Measurements from ENCODE around the gene SYF2. TPM values are rescaled to one million over a fixed set of nuclear protein-coding genes. Genes with fewer than 3 reads are reported as not detected.

The SYF2 gene
- total RNA-seq, 6 experiments from 2014 or later, result 11.0 to 21.8 (median 16.8) TPM

GRCh38 chr1:25206201-25206600, 26.1 kb downstream of the SYF2 start:
- no peak overlapping the region for H3K27ac ChIP-seq
- ATAC-seq (no peak), DNase-seq (no peak)
- no peaks in the 10 kb centered on the region for H3K36me3 ChIP-seq
- H3K9me3 ChIP-seq, result no peaks in the 10 kb centered on the region
- H3K27me3 ChIP-seq, result no peaks in the 10 kb centered on the region
- H3K4me3 ChIP-seq, result no peak overlapping the region
- WGBS (ENCODE audit: insufficient coverage, low coverage, low lambda C conversion rate, missing lambda C conversion rate), result 70% methylated on average over 2 of the region's 5 CpGs
- no peaks in the 10 kb centered on the region for H3K4me1 ChIP-seq
- TF ChIP-seq, protein P1, sequence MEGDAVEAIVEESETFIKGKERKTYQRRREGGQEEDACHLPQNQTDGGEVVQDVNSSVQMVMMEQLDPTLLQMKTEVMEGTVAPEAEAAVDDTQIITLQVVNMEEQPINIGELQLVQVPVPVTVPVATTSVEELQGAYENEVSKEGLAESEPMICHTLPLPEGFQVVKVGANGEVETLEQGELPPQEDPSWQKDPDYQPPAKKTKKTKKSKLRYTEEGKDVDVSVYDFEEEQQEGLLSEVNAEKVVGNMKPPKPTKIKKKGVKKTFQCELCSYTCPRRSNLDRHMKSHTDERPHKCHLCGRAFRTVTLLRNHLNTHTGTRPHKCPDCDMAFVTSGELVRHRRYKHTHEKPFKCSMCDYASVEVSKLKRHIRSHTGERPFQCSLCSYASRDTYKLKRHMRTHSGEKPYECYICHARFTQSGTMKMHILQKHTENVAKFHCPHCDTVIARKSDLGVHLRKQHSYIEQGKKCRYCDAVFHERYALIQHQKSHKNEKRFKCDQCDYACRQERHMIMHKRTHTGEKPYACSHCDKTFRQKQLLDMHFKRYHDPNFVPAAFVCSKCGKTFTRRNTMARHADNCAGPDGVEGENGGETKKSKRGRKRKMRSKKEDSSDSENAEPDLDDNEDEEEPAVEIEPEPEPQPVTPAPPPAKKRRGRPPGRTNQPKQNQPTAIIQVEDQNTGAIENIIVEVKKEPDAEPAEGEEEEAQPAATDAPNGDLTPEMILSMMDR (IDR thresholded peaks at IDR 0.05), result no peak
- no peak for TF ChIP-seq POLR2A (IDR thresholded peaks at IDR 0.05)
- intact Hi-C loops (cut with DNase I), result loop anchor here in 1 of 2 donors (10.0 kb wide), 1 partner anchor 91 kb away; no protein-coding TSS in a partner anchor

DNA sequence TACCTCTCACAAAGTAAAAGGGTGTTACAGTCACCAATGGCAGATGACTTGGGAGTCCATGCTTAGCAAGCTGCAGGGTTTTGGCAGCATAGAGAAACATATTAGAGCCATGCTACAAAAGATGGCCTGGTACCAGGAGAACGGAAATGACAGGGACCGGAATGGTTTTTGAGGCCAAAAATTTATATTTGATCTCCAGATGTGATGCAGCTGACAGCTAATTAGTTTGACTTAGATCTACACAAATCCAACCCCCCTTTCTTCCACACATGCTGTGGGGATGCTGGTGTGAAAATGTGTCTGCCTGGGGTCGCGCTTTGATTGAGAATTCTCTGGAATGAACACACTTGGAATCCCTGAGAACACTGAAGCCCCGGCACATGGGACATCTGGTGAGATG, 26.5 kb downstream of the SYF2 start:
- no peaks in the 10 kb centered on the region for H3K36me3 ChIP-seq
- H3K27me3 ChIP-seq, result no peaks in the 10 kb centered on the region
- H3K4me3 ChIP-seq, result no peak overlapping the region
- no peaks in the 10 kb centered on the region for H3K4me1 ChIP-seq
- intact Hi-C loops (cut with DNase I), result loop anchor here in 1 of 2 donors (10.0 kb wide), 1 partner anchor 91 kb away; no protein-coding TSS in a partner anchor
- no peak overlapping the region for H3K27ac ChIP-seq
- TF ChIP-seq, protein P1 (IDR thresholded peaks at IDR 0.05), result no peak
- no peak for TF ChIP-seq POLR2A (IDR thresholded peaks at IDR 0.05)
- no peak for DNase-seq
- 64% methylated on average over 2 of the region's 5 CpGs for WGBS (ENCODE audit: insufficient coverage, low coverage, low lambda C conversion rate, missing lambda C conversion rate)
- no peaks in the 10 kb centered on the region for H3K9me3 ChIP-seq
- no peak for ATAC-seq

DNA sequence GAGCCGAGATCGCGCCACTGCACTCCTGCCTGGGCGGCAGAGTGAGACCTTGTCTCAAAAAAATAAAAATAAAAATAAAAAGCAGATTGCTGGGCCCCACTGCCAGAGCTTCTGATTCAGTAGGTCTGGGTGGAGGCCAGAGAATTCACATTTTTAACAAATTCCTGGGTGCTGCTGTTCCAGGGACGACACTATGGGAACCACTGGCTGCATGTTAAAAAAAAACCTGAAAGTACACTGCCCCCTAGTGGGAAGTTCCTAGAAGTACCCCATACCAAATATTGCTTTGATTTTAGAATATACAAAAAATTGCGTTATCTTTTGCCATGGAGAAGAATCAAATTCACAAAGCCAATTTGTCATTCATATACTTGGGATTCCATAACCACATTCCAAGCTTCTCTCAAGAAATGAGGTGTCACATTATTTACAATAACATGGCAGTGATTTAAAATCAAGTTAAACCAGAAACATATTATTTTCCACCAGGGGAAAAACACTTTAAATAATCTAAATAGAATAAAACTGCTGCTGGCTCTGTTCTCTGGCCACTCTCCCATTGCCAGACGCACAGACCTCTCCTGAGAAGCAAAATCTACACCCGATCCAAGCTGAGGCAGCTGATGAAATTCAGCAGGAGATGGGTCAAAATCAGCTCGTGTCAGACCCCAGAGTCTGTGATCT, 27.4 kb downstream of the SYF2 start:
- ATAC-seq, result peak; percentile 71 to 80 (median 76)
- no peaks in the 10 kb centered on the region for H3K9me3 ChIP-seq
- no peaks in the 10 kb centered on the region for H3K4me1 ChIP-seq
- H3K27ac ChIP-seq, result no peak overlapping the region
- H3K4me3 ChIP-seq, result no peak overlapping the region
- no peaks in the 10 kb centered on the region for H3K27me3 ChIP-seq
- TF ChIP-seq POLR2A (IDR thresholded peaks at IDR 0.05), result no peak
- TF ChIP-seq, protein P1 (IDR thresholded peaks at IDR 0.05), result peak; percentile 62 to 81 (median 79)
- no peaks in the 10 kb centered on the region for H3K36me3 ChIP-seq
- no peak for DNase-seq
- intact Hi-C loops (cut with DNase I), result loop anchor here (5.0 to 10.0 kb wide), 2 partner anchors 83 to 90 kb away; no protein-coding TSS in a partner anchor
- 53% methylated on average over 9 of the region's 9 CpGs for WGBS (ENCODE audit: insufficient coverage, low coverage, low lambda C conversion rate, missing lambda C conversion rate)

GRCh38 chr1:25201006-25201405, 31.3 kb downstream of the SYF2 start:
- WGBS (ENCODE audit: insufficient coverage, low coverage, low lambda C conversion rate, missing lambda C conversion rate), result 73% methylated on average over 7 of the region's 7 CpGs
- DNase-seq (no peak), ATAC-seq (no peak)
- TF ChIP-seq POLR2A (IDR thresholded peaks at IDR 0.05), result no peak
- TF ChIP-seq, protein P1 (IDR thresholded peaks at IDR 0.05), result no peak
- Histone ChIP-seq H3K27me3 (no peaks in the 10 kb centered on the region), H3K36me3 (no peaks in the 10 kb centered on the region), H3K4me3 (no peak overlapping the region), H3K9me3 (no peaks in the 10 kb centered on the region), H3K4me1 (no peaks in the 10 kb centered on the region), H3K27ac (no peak overlapping the region)
- intact Hi-C loops (cut with DNase I), result loop anchor here (5.0 to 10.0 kb wide), 2 partner anchors 79 to 86 kb away; no protein-coding TSS in a partner anchor
